PFSK-1 (cell line): ENCODE data around the gene TRPM5.

Source experiments
- FOXP2 ChIP-seq: optimal IDR thresholded peaks from 2 replicates; pipeline ENCODE3; 2011; ENCODE audit warnings: borderline replicate concordance, control low read depth, inconsistent platforms; ENCODE audit not compliant: insufficient read depth; ENCODE audit errors: extremely low read length, extremely low read depth
- POLR2AphosphoS5 ChIP-seq: IDR thresholded peaks from 2 replicates; pipeline ENCODE4 v1.6.1; 2012; ENCODE audit warnings: low read depth, mild to moderate bottlenecking, control low read depth, low read length, moderate library complexity
- REST ChIP-seq, 2 experiments: IDR thresholded peaks; 2 replicates each; pipeline versions ENCODE4 v1.6.1 to v1.8.0; 2011 to 2012; ENCODE audit warnings: low read depth in 2 of 2, low read length in 2 of 2, control low read depth in 1 of 2, inconsistent platforms in 1 of 2, mild to moderate bottlenecking in 1 of 2, moderate library complexity in 1 of 2; ENCODE audit not compliant: insufficient read depth in 1 of 2
- SIN3A ChIP-seq: IDR thresholded peaks from 2 replicates; pipeline ENCODE4 v1.6.1; 2012; ENCODE audit warnings: mild to moderate bottlenecking, low read length, moderate library complexity, borderline replicate concordance; ENCODE audit not compliant: insufficient read depth
- TAF1 ChIP-seq: IDR thresholded peaks from 2 replicates; pipeline ENCODE4 v1.6.1; 2012; ENCODE audit warnings: low read length, control low read depth, borderline replicate concordance; ENCODE audit not compliant: insufficient read depth

The TRPM5 gene

GRCh38 chr11:2464451-2465165, 20.3 kb upstream of the TRPM5 start:
- TF ChIP-seq FOXP2 = no peak
- no peak for TF ChIP-seq POLR2AphosphoS5
- TF ChIP-seq SIN3A = no peak
- no peak for TF ChIP-seq TAF1
- no peak for TF ChIP-seq REST (IDR thresholded peaks at IDR 0.05; ENCODE audit: insufficient read depth in 1 of 2, low read depth in 2 of 2, low read length in 2 of 2)

- TF ChIP-seq SIN3A (no peak), TAF1 (no peak), REST (IDR thresholded peaks at IDR 0.05; ENCODE audit: insufficient read depth in 1 of 2, low read depth in 2 of 2, low read length in 2 of 2) (no peak), FOXP2 (no peak)
Observed at GRCh38 chr11:2463766-2464277, 19.5 kb upstream of the TRPM5 start.

- TF ChIP-seq REST (IDR thresholded peaks at IDR 0.05; ENCODE audit: insufficient read depth in 1 of 2, low read depth in 2 of 2, low read length in 2 of 2) (no peak), TAF1 (no peak), SIN3A (no peak)
Observed at GRCh38 chr11:2462986-2463765, 18.9 kb upstream of the TRPM5 start.

- no peak for TF ChIP-seq TAF1
- TF ChIP-seq SIN3A = no peak
- TF ChIP-seq POLR2AphosphoS5 = no peak
- TF ChIP-seq REST (IDR thresholded peaks at IDR 0.05; ENCODE audit: insufficient read depth in 1 of 2, low read depth in 2 of 2, low read length in 2 of 2) = no peak
- no peak for TF ChIP-seq FOXP2
Observed at GRCh38 chr11:2462543-2462985, 18.2 kb upstream of the TRPM5 start.
